ENCODE data around the gene NPLOC4. TPM values are rescaled to one million over a fixed set of nuclear protein-coding genes. Genes with fewer than 3 reads are reported as not detected.

NPLOC4 gene
- total and polyA plus RNA-seq, 2 of the 13 experiments (the other 11 are each of a cell fraction or from before 2014, with no cell fraction given) = 57.0 to 97.0 TPM

GRCh38 chr17:81655378-81656117, 18.6 kb upstream of the NPLOC4 start:
- intact Hi-C loops (cut with micrococcal nuclease; ENCODE audit: unreplicated experiment) (no loop called here), in situ Hi-C loops (cut with HindIII; ENCODE audit: extremely low pct_ligation_motif_present, low pct_unique_long_range_greater_than_20kb) (no loop called here)
- Histone ChIP-seq H3K4me1 (ENCODE audit: insufficient read depth, low read length) (peaks cover 80% of the 10 kb centered on the region), H2AFZ (ENCODE audit: low read length) (no peak overlapping the region), H3K9me3 (ENCODE audit: low read length) (no peaks in the 10 kb centered on the region), H3K79me2 (ENCODE audit: insufficient read depth, low read length) (no peaks in the 10 kb centered on the region), H3K27ac (ENCODE audit: extremely low read length, insufficient read depth, low read length) (no peak overlapping the region), H3K4me2 (ENCODE audit: low read depth, low read length) (peak overlapping the region; percentile 45), H3K36me3 (replicated peaks in 1 of 2; ENCODE audit: control insufficient read depth in 1 of 2, insufficient read depth in 2 of 2, low read length in 2 of 2) (no peaks in the 10 kb centered on the region), H3K4me3 (replicated peaks in 1 of 3; ENCODE audit: insufficient read depth in 1 of 3, low read depth in 2 of 3, low read length in 3 of 3) (peak overlapping the region in 1 of 3 experiments; percentile 45; a peak in 1 of 6 replicates), H4K20me1 (ENCODE audit: insufficient read depth, low read length) (no peaks in the 10 kb centered on the region), H3K27me3 (ENCODE audit: control insufficient read depth in 1 of 2, insufficient read depth in 2 of 2, low read length in 2 of 2) (peaks cover 0 to 17% of the 10 kb centered on the region in 2 experiments; a peak in 3 of 5 replicates), H3K9ac (ENCODE audit: insufficient read depth, low read depth, low read length) (peak overlapping the region; percentile 38; the same call in 1 of the 2 replicates)
- ATAC-seq (peak; percentile 68), FAIRE-seq (no peak), DNase-seq (ENCODE audit: low spot score) (no peak)
- POLR2A ChIA-PET = interaction anchor here (0.5 to 2.1 kb wide), 6 partner anchors 10 to 71 kb away, joined by 3 to 15 read pairs (median 5); partner anchors contain the start of genes CCDC137 and OXLD1
- CTCF ChIA-PET (ENCODE audit: low intra/inter-chr PET ratio, low total read pairs) = no interaction called here
- no TSS peak for BruUV-seq (replicated peaks)
- 24% methylated on average over 13 of the region's 18 CpGs for WGBS (ENCODE audit: low lambda C conversion rate)
- TF ChIP-seq PHB2 (IDR thresholded peaks at IDR 0.05; ENCODE audit: partially characterized antibody) = no peak
- TF ChIP-seq, protein P1, sequence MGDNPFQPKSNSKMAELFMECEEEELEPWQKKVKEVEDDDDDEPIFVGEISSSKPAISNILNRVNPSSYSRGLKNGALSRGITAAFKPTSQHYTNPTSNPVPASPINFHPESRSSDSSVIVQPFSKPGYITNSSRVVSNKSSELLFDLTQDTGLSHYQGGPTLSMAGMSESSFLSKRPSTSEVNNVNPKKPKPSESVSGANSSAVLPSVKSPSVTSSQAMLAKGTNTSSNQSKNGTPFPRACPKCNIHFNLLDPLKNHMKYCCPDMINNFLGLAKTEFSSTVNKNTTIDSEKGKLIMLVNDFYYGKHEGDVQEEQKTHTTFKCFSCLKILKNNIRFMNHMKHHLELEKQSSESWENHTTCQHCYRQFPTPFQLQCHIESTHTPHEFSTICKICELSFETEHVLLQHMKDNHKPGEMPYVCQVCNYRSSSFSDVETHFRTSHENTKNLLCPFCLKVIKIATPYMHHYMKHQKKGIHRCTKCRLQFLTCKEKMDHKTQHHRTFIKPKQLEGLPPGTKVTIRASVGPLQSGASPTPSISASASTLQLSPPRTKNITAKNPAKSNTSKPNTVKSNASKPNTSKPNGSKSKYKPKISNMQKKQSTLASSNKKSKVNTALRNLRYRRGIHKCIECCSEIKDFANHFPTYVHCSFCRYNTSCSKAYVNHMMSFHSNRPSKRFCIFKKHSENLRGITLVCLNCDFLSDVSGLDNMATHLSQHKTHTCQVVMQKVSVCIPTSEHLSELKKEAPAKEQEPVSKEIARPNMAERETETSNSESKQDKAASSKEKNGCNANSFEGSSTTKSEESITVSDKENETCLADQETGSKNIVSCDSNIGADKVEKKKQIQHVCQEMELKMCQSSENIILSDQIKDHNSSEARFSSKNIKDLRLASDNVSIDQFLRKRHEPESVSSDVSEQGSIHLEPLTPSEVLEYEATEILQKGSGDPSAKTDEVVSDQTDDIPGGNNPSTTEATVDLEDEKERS (CRISPR knock-in tag; IDR thresholded peaks at IDR 0.05) = peak; percentile 42; the same call in 1 of the 2 replicates
- TF ChIP-seq MXD4 (CRISPR knock-in tag; IDR thresholded peaks at IDR 0.05) = peak; percentile 65
- no peak for TF ChIP-seq ZNF350 (CRISPR knock-in tag; IDR thresholded peaks at IDR 0.05; ENCODE audit: borderline replicate concordance, low read depth)
- TF ChIP-seq ZNF501 (CRISPR knock-in tag; IDR thresholded peaks at IDR 0.05) = 0 out of 2 replicates have a peak, but pooled peaks have one; percentile 73
- peak; percentile 65 for TF ChIP-seq TFE3 (CRISPR knock-in tag; IDR thresholded peaks at IDR 0.05)
- TF ChIP-seq MED1 (CRISPR knock-in tag; IDR thresholded peaks at IDR 0.05) = peak; percentile 74
- TF ChIP-seq, protein P2, sequence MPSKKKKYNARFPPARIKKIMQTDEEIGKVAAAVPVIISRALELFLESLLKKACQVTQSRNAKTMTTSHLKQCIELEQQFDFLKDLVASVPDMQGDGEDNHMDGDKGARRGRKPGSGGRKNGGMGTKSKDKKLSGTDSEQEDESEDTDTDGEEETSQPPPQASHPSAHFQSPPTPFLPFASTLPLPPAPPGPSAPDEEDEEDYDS (CRISPR knock-in tag; IDR thresholded peaks at IDR 0.05) = 0 out of 2 replicates have a peak, but pooled peaks have one; percentile 29
- TF ChIP-seq HINFP (CRISPR knock-in tag; IDR thresholded peaks at IDR 0.05; ENCODE audit: low read depth) = no peak
- no peak for TF ChIP-seq ZNF20 (CRISPR knock-in tag; IDR thresholded peaks at IDR 0.05)
- TF ChIP-seq ZNF720 (CRISPR knock-in tag; IDR thresholded peaks at IDR 0.05) = no peak
- TF ChIP-seq RBFOX2 (IDR thresholded peaks at IDR 0.05; ENCODE audit: low read depth, low read length) = no peak
- TF ChIP-seq ZNF414 (CRISPR knock-in tag; IDR thresholded peaks at IDR 0.05) = no peak
- TF ChIP-seq ZNF547 (CRISPR knock-in tag; IDR thresholded peaks at IDR 0.05) = peak; percentile 63; the same call in 1 of the 2 replicates
- 0 out of 2 replicates have a peak, but pooled peaks have one; percentile 8 for TF ChIP-seq ZNF563 (CRISPR knock-in tag; IDR thresholded peaks at IDR 0.05)
- no peak for TF ChIP-seq SMC3 (IDR thresholded peaks at IDR 0.05; ENCODE audit: low read length)
- no peak for TF ChIP-seq ZNF660 (CRISPR knock-in tag; IDR thresholded peaks at IDR 0.05; ENCODE audit: borderline replicate concordance, low read depth)

All from HepG2 (cell line).